RWPE2 (cell line): ENCODE measurements around the gene LRRC3B.

Experiments used
- ATAC-seq: fragments of 200-7000 bp; cut with Tn5 transposase; 3 replicates; pipeline ENCODE4 v1.9.1; 2021; ENCODE audit warnings: low read depth
- DNase-seq: peaks from one replicate; pipeline ENCODE4 v3.0.0-alpha.2; 2020; ENCODE audit warnings: low spot score
- H3K27ac ChIP-seq: fragments of 450-650 bp; 2 replicates; pipeline ENCODE4 v1.5.1; 2017; ENCODE audit warnings: mild to moderate bottlenecking; ENCODE audit not compliant: poor library complexity, severe bottlenecking
- H3K27me3 ChIP-seq: fragments of 250-450 bp; sonication (Bioruptor Pico); 2 replicates; pipeline ENCODE4 v1.5.1; 2021; ENCODE audit warnings: mild to moderate bottlenecking, moderate library complexity; ENCODE audit not compliant: insufficient read depth, poor library complexity, severe bottlenecking
- H3K36me3 ChIP-seq: fragments of 250-450 bp; sonication (Bioruptor Pico); 2 replicates; pipeline ENCODE4 v1.5.1; 2020; ENCODE audit warnings: low read depth, mild to moderate bottlenecking, moderate library complexity
- H3K4me1 ChIP-seq: fragments of 250-450 bp; sonication (Bioruptor Pico); 2 replicates; pipeline ENCODE4 v1.5.1; 2021; ENCODE audit warnings: mild to moderate bottlenecking, moderate library complexity; ENCODE audit not compliant: insufficient read depth, poor library complexity, severe bottlenecking
- H3K4me3 ChIP-seq: fragments of 250-450 bp; sonication (Bioruptor Pico); 2 replicates; pipeline ENCODE4 v1.5.1; 2021; ENCODE audit warnings: mild to moderate bottlenecking, moderate library complexity; ENCODE audit not compliant: severe bottlenecking
- H3K9me3 ChIP-seq: fragments of 250-450 bp; sonication (Bioruptor Pico); 2 replicates; pipeline ENCODE4 v1.5.1; 2021; ENCODE audit warnings: mild to moderate bottlenecking, moderate library complexity; ENCODE audit not compliant: severe bottlenecking
- TF ChIP-seq, protein P1 (sequence below): fragments of 450-650 bp; IDR thresholded peaks from one replicate; pipeline ENCODE4 v1.5.1; 2017; ENCODE audit warnings: mild to moderate bottlenecking, moderate library complexity; ENCODE audit not compliant: poor library complexity, severe bottlenecking

The LRRC3B gene, protein sequence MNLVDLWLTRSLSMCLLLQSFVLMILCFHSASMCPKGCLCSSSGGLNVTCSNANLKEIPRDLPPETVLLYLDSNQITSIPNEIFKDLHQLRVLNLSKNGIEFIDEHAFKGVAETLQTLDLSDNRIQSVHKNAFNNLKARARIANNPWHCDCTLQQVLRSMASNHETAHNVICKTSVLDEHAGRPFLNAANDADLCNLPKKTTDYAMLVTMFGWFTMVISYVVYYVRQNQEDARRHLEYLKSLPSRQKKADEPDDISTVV

DNA sequence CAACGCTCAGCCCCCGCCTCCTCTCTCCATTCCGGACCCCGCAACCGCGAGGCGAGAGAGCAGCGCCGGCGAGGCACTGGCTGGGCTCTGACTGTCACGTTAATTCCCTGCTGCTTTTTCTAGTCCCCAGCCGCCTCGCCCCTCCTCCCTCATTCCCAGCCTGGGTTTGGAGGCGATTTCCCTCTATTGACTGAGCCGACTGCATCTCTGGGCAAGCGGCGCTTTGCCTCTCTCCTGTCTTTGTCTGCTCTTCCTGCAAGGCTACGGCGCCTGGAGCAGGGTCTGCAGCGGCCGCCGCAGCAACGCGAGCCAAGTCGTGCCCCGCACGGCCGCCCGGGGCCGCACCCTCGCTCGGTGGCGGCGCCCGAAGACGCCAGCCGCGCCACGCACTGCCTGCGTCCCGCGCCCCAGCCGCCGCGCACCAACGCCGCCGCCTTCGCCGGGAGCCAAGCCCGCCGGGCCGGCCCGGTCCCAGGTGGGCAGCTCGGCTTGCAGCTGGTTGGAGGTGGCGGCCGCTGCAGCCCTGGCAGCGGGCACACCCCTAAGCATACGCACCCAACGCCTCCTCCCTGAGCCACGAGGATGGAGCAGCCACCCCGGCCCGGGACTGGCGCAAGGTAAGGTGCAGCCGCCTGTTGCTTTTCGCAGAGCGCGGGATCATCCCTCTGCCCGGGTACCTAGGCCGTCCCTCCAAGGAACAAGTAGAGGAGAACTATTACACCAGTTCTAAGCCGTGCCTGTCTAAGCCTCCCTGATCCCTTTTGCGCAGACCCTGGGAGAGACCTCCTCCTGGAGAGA lies at the start of gene LRRC3B:
Gene LRRC3B (plus strand): TSS at position 152 of the 798 bp plus-strand sequence. CDS start 86,901 bp downstream, outside the sequence.
- H3K27ac ChIP-seq = no peak within 1 kb of the TSS
- no peaks in the 10 kb centered on the region for H3K4me1 ChIP-seq
- DNase-seq (no peak), ATAC-seq (peak; percentile 42)
- H3K27me3 ChIP-seq = peaks cover 44% of the 10 kb centered on the region
- H3K4me3 ChIP-seq = no peak within 1 kb of the TSS
- TF ChIP-seq, protein P1, sequence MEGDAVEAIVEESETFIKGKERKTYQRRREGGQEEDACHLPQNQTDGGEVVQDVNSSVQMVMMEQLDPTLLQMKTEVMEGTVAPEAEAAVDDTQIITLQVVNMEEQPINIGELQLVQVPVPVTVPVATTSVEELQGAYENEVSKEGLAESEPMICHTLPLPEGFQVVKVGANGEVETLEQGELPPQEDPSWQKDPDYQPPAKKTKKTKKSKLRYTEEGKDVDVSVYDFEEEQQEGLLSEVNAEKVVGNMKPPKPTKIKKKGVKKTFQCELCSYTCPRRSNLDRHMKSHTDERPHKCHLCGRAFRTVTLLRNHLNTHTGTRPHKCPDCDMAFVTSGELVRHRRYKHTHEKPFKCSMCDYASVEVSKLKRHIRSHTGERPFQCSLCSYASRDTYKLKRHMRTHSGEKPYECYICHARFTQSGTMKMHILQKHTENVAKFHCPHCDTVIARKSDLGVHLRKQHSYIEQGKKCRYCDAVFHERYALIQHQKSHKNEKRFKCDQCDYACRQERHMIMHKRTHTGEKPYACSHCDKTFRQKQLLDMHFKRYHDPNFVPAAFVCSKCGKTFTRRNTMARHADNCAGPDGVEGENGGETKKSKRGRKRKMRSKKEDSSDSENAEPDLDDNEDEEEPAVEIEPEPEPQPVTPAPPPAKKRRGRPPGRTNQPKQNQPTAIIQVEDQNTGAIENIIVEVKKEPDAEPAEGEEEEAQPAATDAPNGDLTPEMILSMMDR = no peak
- no peaks in the 10 kb centered on the region for H3K36me3 ChIP-seq
- no peaks in the 10 kb centered on the region for H3K9me3 ChIP-seq

DNA sequence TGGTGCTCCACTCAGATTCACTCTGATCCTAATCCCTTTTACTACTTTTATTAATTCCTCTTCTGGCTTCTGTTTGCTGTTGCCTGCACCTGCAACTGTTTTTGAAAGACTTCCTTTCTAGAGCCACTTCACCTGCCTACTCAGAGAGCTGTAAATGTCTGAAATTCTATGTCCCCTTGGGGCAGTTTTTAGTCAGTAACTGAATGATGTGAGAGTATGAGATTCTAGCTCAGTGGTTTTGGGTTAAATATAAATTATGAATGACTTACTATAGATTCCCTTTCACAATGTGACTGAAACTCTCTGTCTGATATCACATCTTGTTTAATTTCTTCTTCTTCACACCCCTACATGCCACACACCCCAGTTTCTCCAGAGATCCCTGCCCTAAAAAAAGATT lies 47.8 kb upstream of the LRRC3B start:
- Histone ChIP-seq H3K36me3 (no peaks in the 10 kb centered on the region), H3K4me1 (no peaks in the 10 kb centered on the region), H3K4me3 (no peak overlapping the region), H3K27me3 (no peaks in the 10 kb centered on the region), H3K9me3 (no peaks in the 10 kb centered on the region), H3K27ac (no peak overlapping the region)
- TF ChIP-seq, protein P1 = no peak
- ATAC-seq (no peak), DNase-seq (no peak)

DNA sequence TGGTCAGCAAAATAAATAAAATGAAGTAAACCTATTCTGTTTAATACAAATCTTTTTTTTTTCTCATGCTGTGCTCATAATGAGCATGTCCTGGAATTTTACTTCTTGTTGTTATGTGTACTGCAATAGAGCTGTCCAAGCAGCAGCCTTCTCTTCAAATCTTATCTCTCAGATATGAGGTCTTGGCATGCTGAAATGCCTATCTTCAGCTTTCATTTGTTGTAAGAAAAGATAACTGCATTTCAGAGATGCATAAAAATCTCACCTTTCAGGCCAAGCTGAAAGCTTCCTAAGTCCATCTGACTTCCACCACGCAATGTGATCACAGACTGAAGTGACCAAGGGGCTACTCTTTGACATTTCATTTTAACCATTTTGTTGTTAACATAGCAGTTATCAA lies 43.5 kb upstream of the LRRC3B start:
- no peaks in the 10 kb centered on the region for H3K9me3 ChIP-seq
- no peaks in the 10 kb centered on the region for H3K4me1 ChIP-seq
- no peak overlapping the region for H3K27ac ChIP-seq
- TF ChIP-seq, protein P1 = no peak
- H3K4me3 ChIP-seq = no peak overlapping the region
- no peak for ATAC-seq
- no peaks in the 10 kb centered on the region for H3K27me3 ChIP-seq
- DNase-seq = no peak
- no peaks in the 10 kb centered on the region for H3K36me3 ChIP-seq

DNA sequence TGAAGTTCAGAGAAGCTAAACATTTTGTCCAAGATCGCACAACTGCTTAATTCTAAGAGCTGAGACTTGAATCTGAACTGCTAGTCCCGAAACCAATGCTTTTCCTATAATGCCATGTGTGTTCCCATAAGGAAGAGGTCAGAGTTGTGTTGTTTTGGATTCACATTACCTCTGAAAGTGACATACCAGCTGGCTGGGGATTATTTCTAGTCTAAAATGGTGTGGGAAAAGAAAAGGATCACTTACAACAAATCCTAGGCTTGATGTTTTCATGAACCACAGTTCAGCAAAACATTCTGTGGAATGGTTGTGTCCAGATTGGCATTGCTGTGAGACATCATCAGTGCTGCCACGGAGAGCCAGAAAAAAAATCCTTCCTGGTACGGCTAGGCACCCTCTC lies 35.0 kb upstream of the LRRC3B start:
- Histone ChIP-seq H3K27ac (no peak overlapping the region), H3K9me3 (no peaks in the 10 kb centered on the region), H3K27me3 (no peaks in the 10 kb centered on the region), H3K36me3 (no peaks in the 10 kb centered on the region), H3K4me1 (no peaks in the 10 kb centered on the region), H3K4me3 (no peak overlapping the region)
- TF ChIP-seq, protein P1 = no peak
- ATAC-seq = no peak
- DNase-seq = no peak

DNA sequence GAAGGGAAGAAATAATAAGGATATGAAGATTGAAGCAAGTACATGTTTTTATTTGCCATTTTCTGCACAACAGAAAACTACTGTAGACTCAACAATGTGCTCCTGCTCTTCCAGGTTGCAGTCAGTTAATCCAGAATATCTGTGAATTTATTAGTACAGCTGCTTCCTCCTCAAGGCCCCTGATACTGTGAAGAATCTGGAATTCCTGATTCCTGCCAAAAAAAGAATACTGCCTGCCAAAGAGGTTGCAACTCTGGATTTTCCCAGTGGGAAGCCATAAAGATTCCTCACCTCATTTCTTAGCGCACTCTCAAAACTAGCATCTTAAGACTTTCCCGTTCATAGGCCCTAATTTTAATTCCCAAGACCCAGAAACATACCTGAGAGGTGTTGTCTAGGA lies 33.6 kb upstream of the LRRC3B start:
- TF ChIP-seq, protein P1 = no peak
- no peaks in the 10 kb centered on the region for H3K9me3 ChIP-seq
- H3K27ac ChIP-seq = no peak overlapping the region
- DNase-seq (no peak), ATAC-seq (no peak)
- no peaks in the 10 kb centered on the region for H3K27me3 ChIP-seq
- H3K36me3 ChIP-seq = no peaks in the 10 kb centered on the region
- no peaks in the 10 kb centered on the region for H3K4me1 ChIP-seq
- no peak overlapping the region for H3K4me3 ChIP-seq
